ENCODE results near the gene KCND2. TPM values are rescaled to one million over a fixed set of nuclear protein-coding genes. Genes with fewer than 3 reads are reported as not detected.

Gene KCND2
- total and polyA plus RNA-seq, 12 donors = 0.04 to 0.64 (median 0.16) TPM; not detected in 4

DNA sequence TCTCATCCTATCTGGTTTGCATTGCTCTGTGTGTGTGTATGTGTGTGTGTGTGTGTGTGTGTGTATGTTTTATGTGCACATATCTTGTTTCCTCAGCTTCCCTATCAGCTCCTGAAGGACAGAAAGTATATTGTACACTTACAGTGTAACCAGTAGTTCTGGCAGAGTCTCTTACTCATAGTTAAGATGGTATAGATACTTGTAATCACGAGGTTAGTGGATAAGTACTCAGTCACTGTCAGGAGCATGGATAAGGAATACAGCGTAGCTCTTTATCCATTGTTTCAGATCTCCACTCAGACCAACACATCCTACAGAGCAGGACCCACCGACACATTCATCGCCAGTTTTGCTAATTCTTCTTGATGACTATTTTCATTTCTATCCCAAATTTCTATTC is 309.9 kb downstream of the KCND2 start:
- no peaks in the 10 kb centered on the region for H3K4me1 ChIP-seq
- TF ChIP-seq, protein P1, sequence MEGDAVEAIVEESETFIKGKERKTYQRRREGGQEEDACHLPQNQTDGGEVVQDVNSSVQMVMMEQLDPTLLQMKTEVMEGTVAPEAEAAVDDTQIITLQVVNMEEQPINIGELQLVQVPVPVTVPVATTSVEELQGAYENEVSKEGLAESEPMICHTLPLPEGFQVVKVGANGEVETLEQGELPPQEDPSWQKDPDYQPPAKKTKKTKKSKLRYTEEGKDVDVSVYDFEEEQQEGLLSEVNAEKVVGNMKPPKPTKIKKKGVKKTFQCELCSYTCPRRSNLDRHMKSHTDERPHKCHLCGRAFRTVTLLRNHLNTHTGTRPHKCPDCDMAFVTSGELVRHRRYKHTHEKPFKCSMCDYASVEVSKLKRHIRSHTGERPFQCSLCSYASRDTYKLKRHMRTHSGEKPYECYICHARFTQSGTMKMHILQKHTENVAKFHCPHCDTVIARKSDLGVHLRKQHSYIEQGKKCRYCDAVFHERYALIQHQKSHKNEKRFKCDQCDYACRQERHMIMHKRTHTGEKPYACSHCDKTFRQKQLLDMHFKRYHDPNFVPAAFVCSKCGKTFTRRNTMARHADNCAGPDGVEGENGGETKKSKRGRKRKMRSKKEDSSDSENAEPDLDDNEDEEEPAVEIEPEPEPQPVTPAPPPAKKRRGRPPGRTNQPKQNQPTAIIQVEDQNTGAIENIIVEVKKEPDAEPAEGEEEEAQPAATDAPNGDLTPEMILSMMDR (IDR thresholded peaks at IDR 0.05) = no peak
- no peaks in the 10 kb centered on the region for H3K36me3 ChIP-seq
- no peak overlapping the region for H3K4me3 ChIP-seq
- no peak overlapping the region for H3K27ac ChIP-seq
- H3K27me3 ChIP-seq = peaks cover 0 to 4% (median 0%) of the 10 kb centered on the region in 7 donors
- H3K9me3 ChIP-seq = no peaks in the 10 kb centered on the region
- DNase-seq = no peak
- no peak for ATAC-seq
- intact Hi-C loops (cut with DNase I) = no loop called here
- WGBS, 2 donors = 78 to 81% methylated on average over 4 of the region's 4 CpGs

DNA sequence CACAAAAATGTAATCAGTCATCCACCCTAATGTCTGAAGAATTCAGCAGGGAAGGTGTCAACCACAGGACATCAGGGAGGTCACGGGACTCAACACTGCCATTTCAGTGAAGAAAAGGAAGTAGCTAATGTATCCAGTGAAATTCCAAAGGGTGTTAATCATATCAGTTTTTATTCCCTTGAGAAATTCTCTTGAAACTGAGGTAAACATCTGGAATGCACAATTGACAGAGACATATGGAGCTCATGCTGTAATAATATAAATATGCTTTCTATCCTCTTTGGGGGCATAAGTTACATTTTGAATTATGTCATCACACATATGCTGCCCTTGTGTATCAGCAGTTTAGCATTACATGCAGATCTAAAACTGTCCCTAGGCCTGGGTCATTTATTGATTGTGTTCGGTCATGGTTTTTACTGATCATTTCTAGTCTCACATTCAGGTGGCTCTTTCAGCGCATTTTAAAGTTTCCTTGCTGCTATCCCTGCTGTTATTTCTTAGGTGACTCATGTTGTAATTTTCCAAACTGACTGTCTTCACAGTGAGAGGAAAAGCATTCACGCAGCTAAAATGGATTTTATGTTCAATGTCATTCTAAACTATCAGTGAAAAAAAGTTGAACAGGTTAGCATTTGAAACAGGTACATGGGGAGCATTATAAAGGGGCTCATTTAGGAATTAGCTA is 311.1 kb downstream of the KCND2 start:
- WGBS, 2 donors = 70 to 73% methylated on average over 4 of the region's 4 CpGs
- no peak for ATAC-seq
- intact Hi-C loops (cut with DNase I) = no loop called here

DNA sequence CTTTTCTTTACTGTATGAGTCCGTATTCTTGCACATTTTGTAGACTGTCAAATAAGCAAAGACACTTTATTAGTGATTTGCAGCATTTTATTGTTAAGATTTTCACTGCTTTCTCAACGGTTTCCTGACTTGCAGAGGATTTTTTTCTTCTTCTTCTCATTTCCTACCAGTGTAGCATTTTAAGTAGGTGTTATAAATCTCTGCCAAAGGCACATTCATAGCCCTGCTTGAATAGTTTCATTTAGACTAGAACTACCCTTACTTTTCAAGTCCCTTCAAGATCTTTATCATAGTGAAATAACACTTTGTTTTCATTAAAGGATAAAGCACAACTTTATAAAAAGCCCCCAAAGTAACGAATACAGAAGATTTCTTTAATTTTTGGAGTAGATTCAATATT is 313.6 kb downstream of the KCND2 start:
- H3K4me1 ChIP-seq = no peaks in the 10 kb centered on the region
- ATAC-seq = no peak
- no peak overlapping the region for H3K4me3 ChIP-seq
- DNase-seq = no peak
- no peak overlapping the region for H3K27ac ChIP-seq
- TF ChIP-seq, protein P1 (IDR thresholded peaks at IDR 0.05) = no peak
- intact Hi-C loops (cut with DNase I) = no loop called here
- H3K27me3 ChIP-seq = no peaks in the 10 kb centered on the region
- no peaks in the 10 kb centered on the region for H3K36me3 ChIP-seq
- WGBS, 2 donors = 53 to 59% methylated on average over 3 of the region's 3 CpGs
- H3K9me3 ChIP-seq = no peaks in the 10 kb centered on the region

More for the DNA sequence above, 311.1 kb downstream of the KCND2 start:
- TF ChIP-seq, protein P1 (IDR thresholded peaks at IDR 0.05) = no peak
- no peaks in the 10 kb centered on the region for H3K9me3 ChIP-seq
- no peaks in the 10 kb centered on the region for H3K27me3 ChIP-seq
- H3K36me3 ChIP-seq = no peaks in the 10 kb centered on the region
- no peaks in the 10 kb centered on the region for H3K4me1 ChIP-seq
- no peak overlapping the region for H3K4me3 ChIP-seq
- no peak for DNase-seq
- H3K27ac ChIP-seq = no peak overlapping the region

DNA sequence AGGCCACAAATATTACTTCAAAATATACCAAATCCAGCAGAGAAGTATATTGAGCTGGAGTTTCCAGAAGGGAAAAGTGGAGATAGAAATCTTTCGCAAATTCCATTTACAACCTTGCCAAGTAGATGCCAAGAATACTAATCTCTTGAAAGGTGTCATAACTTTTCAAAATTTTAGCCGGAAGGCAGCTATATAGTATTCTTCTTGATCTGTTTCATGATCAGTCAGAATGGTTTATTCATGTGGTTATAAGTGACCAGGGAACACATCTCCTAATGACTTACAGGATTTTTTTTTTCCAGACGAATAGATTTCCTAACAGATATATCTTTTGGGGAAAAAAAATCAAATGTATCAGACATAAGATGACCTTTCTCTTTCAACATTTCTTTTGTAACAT is 314.3 kb downstream of the KCND2 start:
- H3K27me3 ChIP-seq = no peaks in the 10 kb centered on the region
- ATAC-seq (no peak), DNase-seq (no peak)
- no peak overlapping the region for H3K27ac ChIP-seq
- 81 to 91% methylated on average over 3 of the region's 3 CpGs for WGBS, 2 donors
- TF ChIP-seq, protein P1 (IDR thresholded peaks at IDR 0.05) = no peak
- H3K4me3 ChIP-seq = no peak overlapping the region
- no peaks in the 10 kb centered on the region for H3K4me1 ChIP-seq
- intact Hi-C loops (cut with DNase I) = no loop called here
- no peaks in the 10 kb centered on the region for H3K9me3 ChIP-seq
- no peaks in the 10 kb centered on the region for H3K36me3 ChIP-seq

Data from heart right ventricle (tissue), 16 donors.